Gastroesophageal sphincter (tissue), 4 donors: Measurements from ENCODE around the gene SLC25A21. TPM values are rescaled to one million over a fixed set of nuclear protein-coding genes. Genes with fewer than 3 reads are reported as not detected.

Experiments
- ATAC-seq: fragments of 150-250 bp; one replicate; pipeline ENCODE4 v1.9.1; 2016; ENCODE audit warnings: mild to moderate bottlenecking, moderate library complexity
- H3K27ac ChIP-seq, 4 donors: fragments of 200-600 bp; sonication (generic) in 3 of 4; 1 replicate in 3 of 4; 2 replicates in 1 of 4; pipeline ENCODE4 v1.5.1; 2016 to 2019
- H3K27me3 ChIP-seq: fragments of 200-600 bp; sonication (generic); one replicate; pipeline ENCODE4 v1.5.1; 2019
- H3K36me3 ChIP-seq, 2 donors: fragments of 200-600 bp; sonication (generic); one replicate each; pipeline ENCODE4 v1.5.1; 2019; ENCODE audit warnings: control low read depth in 1 of 2
- H3K4me1 ChIP-seq, 3 donors: fragments of 200-600 bp; sonication (generic); 1 replicate in 2 of 3; 2 replicates in 1 of 3; pipeline ENCODE4 v1.5.1; 2016 to 2019; ENCODE audit warnings: control low read depth in 2 of 3
- H3K4me3 ChIP-seq, 2 donors: fragments of 200-600 bp; sonication (generic); one replicate each; pipeline ENCODE4 v1.5.1; 2019; ENCODE audit warnings: mild to moderate bottlenecking in 1 of 2, moderate library complexity in 1 of 2
- H3K9me3 ChIP-seq, 3 donors: fragments of 200-600 bp; sonication (generic); one replicate each; pipeline ENCODE4 v1.5.1; 2017 to 2019; ENCODE audit warnings: control low read depth in 2 of 3
- EP300 ChIP-seq: sonication (generic); formaldehyde crosslinking; IDR thresholded peaks from one replicate; pipeline ENCODE4 v1.6.1; 2017; ENCODE audit warnings: antibody characterized with exemption, mild to moderate bottlenecking
- POLR2A ChIP-seq, 2 donors: fragments of 450-650 bp; IDR thresholded peaks; one replicate each; pipeline ENCODE4 v1.6.1; 2017; ENCODE audit warnings: antibody characterized with exemption in 2 of 2, mild to moderate bottlenecking in 2 of 2, moderate library complexity in 1 of 2
- POLR2AphosphoS5 ChIP-seq: sonication (generic); formaldehyde crosslinking; IDR thresholded peaks from one replicate; pipeline ENCODE4 v1.6.1; 2017; ENCODE audit warnings: antibody characterized with exemption
- WGBS, 2 donors: methylation state at CpG; one replicate each; pipeline ENCODE4 v1.1.5; 2018; ENCODE audit warnings: low coverage in 1 of 2; 5-methylcytosine and 5-hydroxymethylcytosine counted together
- small RNA-seq, 4 donors: library from RNA; depleted of rRNA; stranded (forward); fragments of <200 nt; gene quantifications; one replicate each; pipeline ENCODE3, GENCODE V24; 2016
- total RNA-seq, 4 donors: library from RNA; depleted of rRNA; stranded (reverse); fragments of >200 nt; gene quantifications; one replicate each; pipeline ENCODE4 v1.1.0, GENCODE V29; 2016
- TF ChIP-seq, protein P1 (sequence below), 4 experiments: fragments of 200-600 bp in 2 of 4; fragments of 450-650 bp in 2 of 4; sonication (generic) in 1 of 4; IDR thresholded peaks; one replicate each; pipeline ENCODE4 v1.5.1; 2017 to 2019; ENCODE audit warnings: antibody characterized with exemption in 4 of 4, mild to moderate bottlenecking in 2 of 4, moderate library complexity in 2 of 4

The SLC25A21 gene
- total RNA-seq, 4 donors from 2014 or later: 0.40 to 1.5 (median 1.3) TPM

GRCh38 chr14:36647417-36647823, 525.0 kb downstream of the SLC25A21 start:
- Histone ChIP-seq H3K4me3 (peak overlapping the region in 1 of 2 donors; percentile 45), H3K4me1 (peaks cover 0 to 23% (median 15%) of the 10 kb centered on the region in 3 donors), H3K36me3 (no peaks in the 10 kb centered on the region), H3K9me3 (no peaks in the 10 kb centered on the region), H3K27ac (no peak overlapping the region), H3K27me3 (peaks cover 98% of the 10 kb centered on the region)
- no CpG with 5 or more reads among the region's 34 CpGs for WGBS, 2 donors
- peak in 1 of 2 donors; percentile 17 for TF ChIP-seq POLR2A (IDR thresholded peaks at IDR 0.05)
- TF ChIP-seq EP300: no peak
- TF ChIP-seq POLR2AphosphoS5: no peak
- peak; percentile 11 for ATAC-seq

DNA sequence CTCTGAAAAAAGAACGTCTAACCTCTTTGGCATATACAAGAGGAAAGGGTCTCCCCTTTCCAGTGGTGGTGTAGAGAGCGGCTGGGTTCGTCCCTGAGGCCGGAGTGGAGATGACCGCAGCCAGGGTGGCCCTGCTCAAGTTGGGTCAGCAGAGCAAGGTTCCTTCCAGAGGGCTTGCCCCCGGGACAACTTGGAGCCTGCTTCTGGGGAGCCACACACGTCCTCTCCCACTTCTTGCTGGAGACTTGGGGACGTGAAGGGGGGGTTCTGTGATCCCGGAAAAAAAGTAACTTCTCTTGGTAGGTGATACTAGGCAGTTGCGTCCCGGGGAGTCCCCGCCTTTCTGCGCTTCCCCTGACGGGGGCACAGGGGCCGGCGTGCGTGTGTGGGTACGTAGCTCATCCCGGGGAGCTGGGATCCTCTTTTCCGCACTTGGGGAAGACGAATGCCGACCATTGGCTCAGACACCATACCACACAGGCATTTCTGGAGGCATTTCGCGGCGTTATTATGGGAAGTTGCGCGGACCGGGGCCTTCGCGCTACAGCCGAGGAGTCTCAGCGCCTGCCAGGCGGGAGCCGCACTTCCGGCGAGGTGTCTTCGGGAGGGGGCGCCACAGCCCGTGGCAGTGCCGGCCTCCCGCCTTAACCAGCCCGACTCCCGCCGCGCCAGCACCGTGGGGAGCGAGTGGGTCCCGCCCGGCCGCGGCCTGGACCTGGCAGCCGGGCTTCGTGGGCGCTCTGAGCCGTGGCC, 525.6 kb downstream of the SLC25A21 start:
- no peak for TF ChIP-seq POLR2A (IDR thresholded peaks at IDR 0.05)
- TF ChIP-seq EP300: no peak
- TF ChIP-seq POLR2AphosphoS5: no peak
- TF ChIP-seq, protein P1, sequence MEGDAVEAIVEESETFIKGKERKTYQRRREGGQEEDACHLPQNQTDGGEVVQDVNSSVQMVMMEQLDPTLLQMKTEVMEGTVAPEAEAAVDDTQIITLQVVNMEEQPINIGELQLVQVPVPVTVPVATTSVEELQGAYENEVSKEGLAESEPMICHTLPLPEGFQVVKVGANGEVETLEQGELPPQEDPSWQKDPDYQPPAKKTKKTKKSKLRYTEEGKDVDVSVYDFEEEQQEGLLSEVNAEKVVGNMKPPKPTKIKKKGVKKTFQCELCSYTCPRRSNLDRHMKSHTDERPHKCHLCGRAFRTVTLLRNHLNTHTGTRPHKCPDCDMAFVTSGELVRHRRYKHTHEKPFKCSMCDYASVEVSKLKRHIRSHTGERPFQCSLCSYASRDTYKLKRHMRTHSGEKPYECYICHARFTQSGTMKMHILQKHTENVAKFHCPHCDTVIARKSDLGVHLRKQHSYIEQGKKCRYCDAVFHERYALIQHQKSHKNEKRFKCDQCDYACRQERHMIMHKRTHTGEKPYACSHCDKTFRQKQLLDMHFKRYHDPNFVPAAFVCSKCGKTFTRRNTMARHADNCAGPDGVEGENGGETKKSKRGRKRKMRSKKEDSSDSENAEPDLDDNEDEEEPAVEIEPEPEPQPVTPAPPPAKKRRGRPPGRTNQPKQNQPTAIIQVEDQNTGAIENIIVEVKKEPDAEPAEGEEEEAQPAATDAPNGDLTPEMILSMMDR (IDR thresholded peaks at IDR 0.05): no peak
- Histone ChIP-seq H3K4me3 (peak overlapping the region in 1 of 2 donors; percentile 45), H3K4me1 (peaks cover 0 to 23% (median 15%) of the 10 kb centered on the region in 3 donors), H3K27me3 (peaks cover 98% of the 10 kb centered on the region), H3K36me3 (no peaks in the 10 kb centered on the region), H3K9me3 (no peaks in the 10 kb centered on the region), H3K27ac (no peak overlapping the region)
- WGBS, 2 donors: 0 to 9% methylated on average over 1 to 4 of the region's 55 CpGs
- ATAC-seq: peak; percentile 53

- no peaks in the 10 kb centered on the region for H3K36me3 ChIP-seq
- no peak overlapping the region for H3K27ac ChIP-seq
- no peak for ATAC-seq
- H3K4me1 ChIP-seq: no peaks in the 10 kb centered on the region
- TF ChIP-seq POLR2AphosphoS5 (no peak), EP300 (no peak), POLR2A (IDR thresholded peaks at IDR 0.05) (no peak)
- TF ChIP-seq, protein P1 (IDR thresholded peaks at IDR 0.05): no peak
- H3K9me3 ChIP-seq: no peaks in the 10 kb centered on the region
- 82 to 87% methylated on average over 3 of the region's 3 CpGs for WGBS, 2 donors
- H3K4me3 ChIP-seq: no peak overlapping the region
- H3K27me3 ChIP-seq: peaks cover 39% of the 10 kb centered on the region
Measured at GRCh38 chr14:36633580-36633979, 538.8 kb downstream of the SLC25A21 start.

Small RNAs within 50 kb of the gene (small RNA-seq; reads per million reads assigned to genes)
- gene MIR4503 (0 reads per million in 4 donors), gene RNU6-273P (0 reads per million in 4 donors)

Other genes with a start within 250 kb of the SLC25A21 start
- gene MIPOL1, start 25.3 kb upstream of the SLC25A21 start, total RNA-seq: 10 to 100 TPM; 10.6 to 32.8 (median 19.4) TPM